SU-DHL-6 (cell line): ENCODE data around the gene TTLL11.

Source experiments
- EZH2phosphoT487 ChIP-seq: fragments of 200-600 bp; sonication (generic), shearing (Covaris generic); conservative IDR thresholded peaks from 2 replicates; pipeline ENCODE4 v1.6.1; 2018; ENCODE audit warnings: mild to moderate bottlenecking, antibody characterized with exemption, low read length, moderate library complexity, mixed read lengths
- TF ChIP-seq, protein P1 (sequence below): fragments of 200-600 bp; sonication (generic); IDR thresholded peaks from one replicate; pipeline ENCODE4 v1.5.1; 2017; ENCODE audit warnings: antibody characterized with exemption, mild to moderate bottlenecking, low read length, moderate library complexity; ENCODE audit not compliant: insufficient read depth, poor library complexity, severe bottlenecking

DNA sequence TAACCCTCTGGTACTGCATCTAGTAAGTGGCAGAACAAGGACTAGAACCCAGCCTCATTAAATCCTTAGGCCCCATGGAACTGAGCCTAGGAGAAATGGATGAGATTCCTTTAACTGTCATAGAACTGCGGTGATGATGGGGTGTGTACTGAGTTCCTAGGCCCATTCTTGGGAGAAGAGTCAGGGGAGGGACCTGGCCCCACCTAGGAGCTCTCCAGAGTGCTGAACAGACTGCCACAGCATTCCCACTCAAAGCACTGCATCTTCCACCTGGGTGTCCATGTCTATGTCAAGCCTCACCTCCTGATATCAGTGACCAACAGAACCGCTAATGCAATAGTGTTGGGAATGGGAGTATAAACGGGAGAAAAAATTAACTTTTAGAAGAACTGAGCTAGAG, 36.6 kb downstream of the TTLL11 start:
- TF ChIP-seq, protein P1, sequence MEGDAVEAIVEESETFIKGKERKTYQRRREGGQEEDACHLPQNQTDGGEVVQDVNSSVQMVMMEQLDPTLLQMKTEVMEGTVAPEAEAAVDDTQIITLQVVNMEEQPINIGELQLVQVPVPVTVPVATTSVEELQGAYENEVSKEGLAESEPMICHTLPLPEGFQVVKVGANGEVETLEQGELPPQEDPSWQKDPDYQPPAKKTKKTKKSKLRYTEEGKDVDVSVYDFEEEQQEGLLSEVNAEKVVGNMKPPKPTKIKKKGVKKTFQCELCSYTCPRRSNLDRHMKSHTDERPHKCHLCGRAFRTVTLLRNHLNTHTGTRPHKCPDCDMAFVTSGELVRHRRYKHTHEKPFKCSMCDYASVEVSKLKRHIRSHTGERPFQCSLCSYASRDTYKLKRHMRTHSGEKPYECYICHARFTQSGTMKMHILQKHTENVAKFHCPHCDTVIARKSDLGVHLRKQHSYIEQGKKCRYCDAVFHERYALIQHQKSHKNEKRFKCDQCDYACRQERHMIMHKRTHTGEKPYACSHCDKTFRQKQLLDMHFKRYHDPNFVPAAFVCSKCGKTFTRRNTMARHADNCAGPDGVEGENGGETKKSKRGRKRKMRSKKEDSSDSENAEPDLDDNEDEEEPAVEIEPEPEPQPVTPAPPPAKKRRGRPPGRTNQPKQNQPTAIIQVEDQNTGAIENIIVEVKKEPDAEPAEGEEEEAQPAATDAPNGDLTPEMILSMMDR, result no peak
- no peak for TF ChIP-seq EZH2phosphoT487
